Kasumi-1 (cell line): ENCODE measurements around the gene PMPCB.
"Not testable (repeated sequence)": the region's sequence is repeated elsewhere in the genome, so short reads cannot be mapped to it uniquely, and the experiment has no call there.

ENCODE experiments used
- DNase-seq, 2 experiments: peaks; one replicate each; lab custom pipeline; 2025; lab: John Stamatoyannopoulos, UW

The PMPCB gene, protein sequence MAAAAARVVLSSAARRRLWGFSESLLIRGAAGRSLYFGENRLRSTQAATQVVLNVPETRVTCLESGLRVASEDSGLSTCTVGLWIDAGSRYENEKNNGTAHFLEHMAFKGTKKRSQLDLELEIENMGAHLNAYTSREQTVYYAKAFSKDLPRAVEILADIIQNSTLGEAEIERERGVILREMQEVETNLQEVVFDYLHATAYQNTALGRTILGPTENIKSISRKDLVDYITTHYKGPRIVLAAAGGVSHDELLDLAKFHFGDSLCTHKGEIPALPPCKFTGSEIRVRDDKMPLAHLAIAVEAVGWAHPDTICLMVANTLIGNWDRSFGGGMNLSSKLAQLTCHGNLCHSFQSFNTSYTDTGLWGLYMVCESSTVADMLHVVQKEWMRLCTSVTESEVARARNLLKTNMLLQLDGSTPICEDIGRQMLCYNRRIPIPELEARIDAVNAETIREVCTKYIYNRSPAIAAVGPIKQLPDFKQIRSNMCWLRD

DNA sequence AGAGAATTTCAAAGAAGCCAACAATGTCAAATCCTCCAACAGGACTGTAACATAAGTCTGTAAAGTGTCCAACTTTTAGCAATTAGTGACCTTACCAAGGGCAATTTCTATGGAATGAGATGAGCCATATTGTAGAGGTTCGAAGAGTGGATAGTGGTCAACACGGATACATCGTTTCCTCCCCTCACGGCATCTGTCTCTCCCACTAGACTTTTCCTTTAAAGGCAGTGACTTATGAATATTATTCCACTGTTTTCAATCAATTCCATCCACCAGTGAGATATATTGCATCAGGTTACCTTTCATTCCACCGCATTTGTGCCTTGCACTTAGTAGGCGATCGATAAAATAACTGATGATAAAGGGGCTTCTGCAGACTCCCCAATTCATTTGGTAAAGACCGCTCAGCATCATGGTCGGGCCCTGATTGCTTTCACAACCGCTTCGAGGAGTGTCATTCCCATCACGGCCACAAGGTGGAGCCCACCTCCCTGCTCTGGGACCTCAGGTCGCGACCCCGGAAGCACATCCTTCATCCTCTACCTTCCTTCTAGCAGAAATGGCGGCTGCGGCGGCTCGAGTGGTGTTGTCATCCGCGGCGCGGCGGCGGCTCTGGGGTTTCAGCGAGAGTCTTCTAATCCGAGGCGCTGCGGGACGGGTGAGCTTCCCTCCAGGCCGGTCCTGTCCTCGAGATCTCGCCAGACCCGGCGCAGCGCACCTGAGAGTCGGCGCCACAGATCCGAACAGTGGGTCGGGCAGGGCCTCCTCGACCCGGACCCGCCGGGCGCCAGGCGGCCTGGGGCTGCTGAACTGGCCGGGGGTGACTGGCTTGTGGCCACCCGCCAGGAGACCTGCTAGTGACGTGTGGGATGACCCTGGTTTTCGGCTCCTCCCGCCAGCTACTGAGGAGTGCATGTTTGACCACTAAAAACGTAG lies at the start of gene PMPCB:
Gene PMPCB, plus strand, starts transcription at position 535 of the 936 bp plus-strand sequence. Its CDS starts 25 bp downstream, at position 560.
- DNase-seq: peak; percentile 88 to 92

GRCh38 chr7:103253699-103254506 lies 43.3 kb upstream of the PMPCB start:
- DNase-seq: not testable (repeated sequence)

DNA sequence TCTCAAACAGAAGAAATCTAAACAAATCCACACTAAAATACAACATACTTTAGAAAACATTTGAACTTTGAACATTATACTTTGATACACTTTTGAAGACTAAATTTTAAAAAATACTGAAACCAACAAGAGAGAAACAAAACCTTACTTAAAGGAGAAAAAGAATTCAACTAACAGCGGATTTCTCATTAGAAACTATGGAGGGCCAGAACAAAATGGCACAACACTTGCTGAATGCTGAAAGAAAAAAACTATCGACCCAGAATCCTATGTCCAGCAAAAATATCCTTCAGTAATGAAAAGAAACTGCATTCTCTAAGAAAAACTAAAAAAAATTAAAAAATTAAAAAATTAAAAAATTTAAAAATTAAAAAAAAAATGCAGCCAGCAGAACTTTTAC lies 33.2 kb upstream of the PMPCB start:
- not testable (repeated sequence) for DNase-seq

- DNase-seq: not testable (repeated sequence)
Observed at GRCh38 chr7:103266229-103266628, 31.0 kb upstream of the PMPCB start.

DNA sequence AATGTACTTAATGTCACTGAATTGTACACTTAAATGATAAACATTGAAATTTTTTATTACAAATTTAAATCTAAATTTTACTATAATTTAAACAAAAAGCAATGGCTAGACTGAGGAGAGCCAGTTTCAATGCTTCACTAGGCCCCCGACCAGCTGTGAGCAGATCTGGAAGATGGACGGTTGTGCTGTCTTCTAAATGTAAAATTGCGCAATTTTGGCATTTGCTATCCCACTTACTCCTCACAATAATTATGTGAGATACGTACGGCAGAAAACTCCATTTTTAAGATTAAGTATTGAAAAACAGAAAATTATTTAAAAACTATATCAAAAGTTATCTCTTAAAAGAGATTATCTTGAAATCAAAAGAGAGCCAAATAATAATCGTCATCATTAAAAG lies 23.9 kb upstream of the PMPCB start:
- DNase-seq: not testable (repeated sequence)

DNA sequence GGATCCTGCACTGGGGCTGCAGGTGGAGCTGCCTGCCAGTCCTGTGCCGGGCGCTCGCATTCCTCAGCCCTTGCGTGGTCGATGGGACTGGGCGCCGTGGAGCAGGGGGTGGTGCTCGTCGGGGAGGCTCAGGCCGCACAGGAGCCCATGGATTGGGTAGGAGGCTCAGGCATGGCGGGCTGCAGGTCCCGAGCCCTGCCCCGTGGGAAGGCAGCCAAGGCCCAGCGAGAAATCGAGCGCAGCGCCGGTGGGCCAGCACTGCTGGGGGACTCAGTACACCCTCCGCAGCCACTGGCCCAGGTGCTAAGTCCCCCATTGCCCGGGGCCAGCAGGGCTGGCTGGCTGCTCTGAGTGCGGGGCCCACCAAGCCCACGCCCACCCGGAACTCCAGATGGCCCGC lies 22.4 kb upstream of the PMPCB start:
- not testable (repeated sequence) for DNase-seq

- DNase-seq: not testable (repeated sequence)
Observed at GRCh38 chr7:103278195-103278594, 19.0 kb upstream of the PMPCB start.

- peak in 1 of 2 experiments; percentile 24 for DNase-seq
Observed at GRCh38 chr7:103279636-103279962, 17.6 kb upstream of the PMPCB start.

DNA sequence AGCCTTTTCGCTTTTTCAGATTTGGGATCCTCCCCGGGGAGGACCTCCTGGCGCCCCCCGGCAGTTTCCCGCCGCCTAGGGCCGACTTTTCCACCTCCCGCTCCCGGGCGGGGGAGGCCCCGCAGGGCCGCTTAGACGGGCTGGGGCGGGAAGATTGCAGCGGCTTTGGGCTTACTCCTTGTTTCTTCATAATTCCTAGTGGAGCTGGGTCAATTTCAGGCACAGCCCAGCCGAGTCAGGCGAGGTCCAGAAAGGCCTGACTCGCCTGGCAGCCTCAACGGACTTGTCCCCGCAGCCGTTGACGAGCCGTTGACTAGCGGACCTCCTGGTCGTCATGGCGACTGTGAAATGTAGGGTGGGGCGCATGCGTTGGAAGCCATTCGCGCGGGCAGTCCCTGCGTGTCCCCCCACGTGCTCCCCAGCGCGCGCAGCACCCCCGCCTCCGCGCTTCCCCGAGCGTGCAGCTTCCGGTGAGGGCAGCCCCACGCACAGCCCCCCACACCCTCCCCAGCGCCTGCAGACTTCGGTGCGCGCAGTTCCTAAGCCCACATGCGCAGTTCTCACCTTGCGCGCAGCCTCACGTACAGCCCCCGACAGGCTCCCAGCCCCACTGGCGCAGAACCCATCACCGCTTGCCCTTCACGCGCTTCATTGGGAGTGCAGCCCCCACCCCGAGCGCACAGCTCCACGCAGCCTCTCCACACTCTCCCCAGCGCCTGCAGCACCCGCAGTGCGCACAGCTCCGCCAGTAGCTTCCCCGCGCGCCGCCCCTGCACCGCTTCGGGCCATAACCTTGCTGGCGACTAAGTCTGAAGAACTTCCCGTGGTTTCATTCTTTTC lies 17.1 kb upstream of the PMPCB start:
- peak; percentile 69 to 71 for DNase-seq

DNA sequence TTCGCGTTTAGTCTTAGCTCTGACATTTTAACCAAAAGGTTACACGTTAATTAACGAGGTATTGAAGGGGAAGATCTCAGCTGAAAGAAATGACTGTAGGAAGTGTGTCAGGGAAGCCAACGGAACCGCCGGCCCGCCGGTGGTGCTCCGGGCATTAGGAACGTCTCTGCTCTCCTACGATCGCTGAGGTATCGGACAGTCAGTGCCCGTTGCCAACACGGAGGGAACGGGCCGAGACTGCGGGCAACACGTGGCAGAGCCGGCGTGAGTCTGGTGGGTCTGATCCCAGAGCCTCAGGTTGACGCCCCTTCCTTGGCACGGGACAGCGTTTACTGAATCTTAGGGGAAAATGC lies 16.5 kb upstream of the PMPCB start:
- not testable (repeated sequence) for DNase-seq

DNA sequence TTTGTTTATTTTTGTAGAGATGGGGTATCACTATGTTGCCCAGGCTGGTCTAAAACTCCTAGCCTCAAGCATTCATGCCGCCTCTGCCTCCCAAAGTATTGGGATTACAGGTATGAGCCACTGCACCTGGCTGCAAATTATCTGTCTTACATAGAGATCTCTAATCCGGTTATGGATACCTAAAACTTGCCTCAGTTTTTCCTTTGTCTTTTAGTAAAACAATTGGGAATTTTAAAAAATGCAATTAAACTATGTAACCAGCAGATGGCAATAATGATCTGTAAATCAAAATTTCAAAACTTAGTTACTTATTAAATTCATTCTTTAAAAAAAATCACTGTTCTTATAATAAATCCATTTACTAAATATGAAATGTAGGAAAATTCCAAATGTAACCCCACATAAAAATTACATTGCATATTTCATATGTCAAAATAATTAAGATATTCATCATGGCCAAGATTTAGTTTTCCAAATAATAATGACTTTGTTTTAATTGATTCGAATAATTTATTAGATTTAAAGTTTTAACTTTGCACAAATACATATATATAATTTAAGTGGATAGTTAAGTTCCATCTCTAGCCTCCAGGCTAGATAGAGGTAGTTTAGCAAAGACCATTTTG lies 14.3 kb upstream of the PMPCB start:
- DNase-seq: not testable (repeated sequence)

- no peak for DNase-seq
Observed at GRCh38 chr7:103292122-103292521, 5.1 kb upstream of the PMPCB start.

DNA sequence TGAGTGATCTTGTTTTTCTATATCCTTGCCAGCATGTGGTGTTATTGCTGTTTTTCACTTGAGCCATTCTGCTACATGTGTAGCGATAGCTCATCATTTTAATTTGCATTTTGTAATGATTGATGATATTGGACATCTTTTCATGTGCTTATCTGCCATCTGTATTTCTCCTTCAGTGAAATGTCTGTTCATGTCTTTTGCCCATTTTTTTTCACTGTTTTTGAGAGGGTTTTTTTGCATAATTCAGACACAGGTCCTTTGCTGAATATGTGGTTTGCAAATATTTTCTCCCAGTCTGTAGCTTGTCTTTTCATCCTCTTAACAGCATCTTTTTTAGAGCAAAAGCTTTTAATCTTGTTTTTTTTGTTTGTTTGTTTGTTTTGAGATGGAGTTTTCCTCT lies 3.7 kb upstream of the PMPCB start:
- DNase-seq: no peak

DNA sequence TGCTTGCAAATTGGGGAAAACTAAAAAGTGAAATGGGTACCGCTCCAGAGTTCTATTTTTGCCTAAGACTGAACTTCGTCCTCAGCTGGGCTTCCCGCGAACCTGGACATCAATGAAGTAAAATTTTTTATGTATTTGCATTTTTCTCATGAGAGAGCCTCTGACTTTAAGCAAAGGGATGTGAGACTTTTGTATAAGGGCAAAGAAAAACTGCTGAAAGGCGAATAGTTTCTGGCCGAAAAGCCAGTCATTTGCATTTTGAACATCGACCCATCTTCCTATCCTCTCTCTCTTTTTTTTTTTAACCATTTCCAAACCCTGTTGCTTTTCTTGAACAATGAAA lies 573 bp downstream of the PMPCB start:
- no peak for DNase-seq

- no peak for DNase-seq
Observed at GRCh38 chr7:103299660-103300059, 2.4 kb downstream of the PMPCB start.

- no peak for DNase-seq
Observed at GRCh38 chr7:103301441-103301840, 4.2 kb downstream of the PMPCB start.

DNA sequence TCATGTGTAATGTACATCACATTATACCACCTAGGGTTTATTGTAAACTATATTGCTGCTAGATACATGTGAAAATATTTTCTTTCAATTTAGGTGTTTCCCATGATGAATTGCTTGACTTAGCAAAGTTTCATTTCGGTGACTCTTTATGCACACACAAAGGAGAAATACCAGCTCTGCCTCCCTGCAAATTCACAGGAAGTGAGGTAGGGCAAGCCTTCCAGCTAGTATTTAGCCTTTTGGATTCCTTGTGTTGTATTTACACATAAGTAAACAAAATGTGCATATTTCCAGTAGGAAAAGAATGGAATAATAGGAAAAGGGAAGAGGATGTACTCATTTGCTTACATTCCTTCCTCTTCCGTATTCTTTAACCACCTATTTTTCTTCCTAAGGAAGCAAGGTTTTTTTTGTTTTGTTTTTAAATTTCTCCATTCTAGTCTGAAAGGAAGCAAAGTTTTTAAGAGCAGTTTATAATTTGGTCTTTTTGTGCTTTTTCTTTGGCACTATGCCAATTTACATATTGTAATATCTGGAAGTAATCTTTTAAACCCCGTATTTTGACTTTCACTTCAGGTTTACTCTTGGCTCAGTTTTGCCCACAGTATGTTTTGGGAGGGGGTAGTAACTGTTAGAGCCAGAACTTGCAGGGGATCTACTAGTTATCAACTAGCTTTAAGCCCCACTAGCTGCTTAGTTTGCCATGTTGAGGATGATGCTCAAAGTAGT lies 10.4 kb downstream of the PMPCB start:
- DNase-seq: no peak

GRCh38 chr7:103314852-103315251 lies 17.6 kb downstream of the PMPCB start:
- no peak for DNase-seq

GRCh38 chr7:103316380-103316941 lies 19.2 kb downstream of the PMPCB start:
- DNase-seq: no peak

DNA sequence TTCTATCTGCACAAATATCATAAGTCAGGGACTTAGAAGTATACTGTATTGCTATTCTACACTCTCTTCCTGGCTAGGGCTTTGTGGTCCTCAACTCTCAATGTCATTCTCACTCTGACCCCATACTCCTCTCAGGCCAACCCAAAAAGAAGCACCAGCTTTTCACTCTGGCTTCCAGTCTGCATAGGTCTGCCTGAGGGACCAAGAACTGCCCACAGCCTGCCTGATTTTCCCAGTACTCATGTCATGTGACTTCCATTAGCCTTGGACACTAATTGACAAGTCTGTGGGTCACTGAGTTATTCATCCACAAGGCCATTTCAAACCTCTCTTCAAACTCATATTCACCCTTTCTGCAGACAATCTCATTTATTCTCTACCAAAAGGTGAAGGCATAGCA lies 19.8 kb downstream of the PMPCB start:
- DNase-seq: no peak
